Measurements from ENCODE around the gene AAMDC.
"Not testable (repeated sequence)": the region's sequence is repeated elsewhere in the genome, so short reads cannot be mapped to it uniquely, and the experiment has no call there.

AAMDC gene

GRCh38 chr11:77821349-77821851, 456 bp downstream of the AAMDC start:
- DNase-seq (ENCODE audit: low read depth) = no peak

DNA sequence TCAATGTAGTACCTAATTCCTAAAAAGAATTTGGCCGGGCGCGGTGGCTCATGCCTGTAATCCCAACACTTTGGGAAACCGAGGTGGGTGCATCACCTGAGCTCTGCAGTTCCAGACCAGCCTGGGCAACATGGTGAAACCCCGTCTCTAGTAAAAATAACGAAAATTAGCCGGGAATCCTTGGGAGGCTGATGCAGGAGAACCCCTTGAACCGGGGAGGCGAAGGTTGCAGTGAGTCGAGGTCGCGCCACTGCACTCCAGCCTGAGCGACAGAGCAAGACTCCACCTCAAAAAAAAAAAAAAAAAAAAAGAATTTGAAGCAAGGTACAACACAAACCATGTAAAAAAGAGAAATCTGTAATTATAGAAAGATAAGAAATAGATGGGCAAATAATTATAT, 1.2 kb downstream of the AAMDC start:
- DNase-seq (ENCODE audit: low read depth) = not testable (repeated sequence)

DNA sequence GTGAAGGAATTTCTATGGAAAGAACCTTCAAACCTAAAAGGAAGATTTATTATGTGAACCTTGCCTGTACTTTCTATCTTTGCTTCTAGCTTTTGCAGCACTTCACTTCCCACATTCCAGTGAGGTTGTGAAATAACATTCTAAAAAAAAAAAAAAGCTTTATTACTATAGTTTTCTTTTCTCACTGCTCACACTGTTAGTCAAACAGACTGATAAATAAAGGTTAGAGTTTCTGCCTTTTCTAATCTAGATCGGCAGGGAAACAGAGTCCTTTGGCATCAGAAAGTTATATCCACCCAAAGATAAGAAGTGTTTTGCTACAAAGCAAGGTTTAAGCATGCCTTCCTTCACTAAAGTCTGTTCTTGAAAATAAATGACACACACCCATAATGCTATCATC, 2.8 kb downstream of the AAMDC start:
- DNase-seq (ENCODE audit: low read depth) = no peak

- no peak for DNase-seq (ENCODE audit: low read depth)
Measured at GRCh38 chr11:77828926-77829325, 8.0 kb downstream of the AAMDC start.

- no peak for DNase-seq (ENCODE audit: low read depth)
Measured at GRCh38 chr11:77833302-77833701, 12.4 kb downstream of the AAMDC start.

GRCh38 chr11:77842441-77843121, 21.6 kb downstream of the AAMDC start:
- no peak for DNase-seq (ENCODE audit: low read depth)

GRCh38 chr11:77843700-77844099, 22.8 kb downstream of the AAMDC start:
- not testable (repeated sequence) for DNase-seq (ENCODE audit: low read depth)

GRCh38 chr11:77851503-77851902, 30.6 kb downstream of the AAMDC start:
- DNase-seq (ENCODE audit: low read depth) = no peak

DNA sequence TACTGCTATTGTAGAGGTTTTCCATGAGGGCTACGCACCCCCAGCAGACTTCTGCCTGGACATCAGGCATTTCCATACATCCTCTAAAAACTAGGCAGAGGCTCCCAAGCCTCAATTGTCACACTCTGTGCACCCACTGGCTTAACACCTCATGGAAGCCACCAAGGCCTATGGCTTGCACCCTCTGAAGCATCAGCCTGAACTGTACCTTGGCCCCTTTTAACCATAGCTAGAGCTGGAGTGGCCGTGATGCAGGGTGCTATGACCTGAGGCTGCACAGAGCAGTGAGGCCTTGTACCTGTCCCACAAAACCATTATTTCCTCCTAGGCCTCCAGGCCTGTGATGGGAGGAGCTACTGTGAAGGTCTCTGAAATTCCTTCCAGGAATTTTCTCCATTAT, 33.9 kb downstream of the AAMDC start:
- DNase-seq (ENCODE audit: low read depth) = no peak

- not testable (repeated sequence) for DNase-seq (ENCODE audit: low read depth)
Measured at GRCh38 chr11:77857906-77858457, 37.0 kb downstream of the AAMDC start.

DNA sequence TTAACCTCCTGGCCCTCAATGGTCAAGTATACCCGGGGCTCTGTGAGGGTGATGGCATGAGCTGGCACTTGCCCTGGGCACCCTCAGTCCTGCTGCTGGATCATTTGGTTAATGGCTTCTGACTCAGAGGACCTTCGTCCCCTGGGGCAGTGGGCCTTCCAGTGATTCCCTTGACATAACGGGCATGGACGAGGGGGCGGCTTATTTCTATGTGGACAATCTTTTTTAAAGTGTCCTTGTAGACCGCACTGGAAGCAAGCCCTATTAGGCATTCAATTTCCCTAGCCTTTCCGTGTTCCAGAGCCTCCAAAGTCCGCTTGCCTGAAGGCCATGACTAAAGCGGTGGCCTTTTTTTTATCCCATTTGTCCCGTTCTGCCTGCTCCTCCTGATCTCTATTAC, 40.5 kb downstream of the AAMDC start:
- not testable (repeated sequence) for DNase-seq (ENCODE audit: low read depth)

DNA sequence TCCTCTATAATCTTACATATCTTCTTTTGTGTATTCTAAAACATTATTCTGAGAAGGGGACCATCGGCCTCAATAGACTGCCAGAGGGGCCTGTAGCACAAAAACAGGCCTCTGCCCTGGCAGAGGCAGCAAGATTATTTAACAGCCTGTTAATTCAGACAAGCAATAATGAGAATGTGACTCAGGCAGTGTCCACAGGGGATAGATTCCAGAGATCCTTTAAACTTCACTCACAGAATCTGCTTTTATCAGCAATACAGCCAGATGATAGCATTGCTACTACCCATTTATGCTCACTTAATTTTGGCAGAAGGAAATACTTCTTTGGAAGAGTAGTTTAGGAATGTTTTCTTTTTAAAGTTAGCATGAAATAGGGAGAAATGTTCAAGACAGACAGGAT, 44.9 kb downstream of the AAMDC start:
- no peak for DNase-seq (ENCODE audit: low read depth)

- DNase-seq (ENCODE audit: low read depth) = no peak
Measured at GRCh38 chr11:77866336-77866735, 45.4 kb downstream of the AAMDC start.

GRCh38 chr11:77868744-77869143, 47.8 kb downstream of the AAMDC start:
- no peak for DNase-seq (ENCODE audit: low read depth)

- no peak for DNase-seq (ENCODE audit: low read depth)
Measured at GRCh38 chr11:77871855-77872254, 50.9 kb downstream of the AAMDC start.

GRCh38 chr11:77873345-77873744, 52.4 kb downstream of the AAMDC start:
- no peak for DNase-seq (ENCODE audit: low read depth)

DNA sequence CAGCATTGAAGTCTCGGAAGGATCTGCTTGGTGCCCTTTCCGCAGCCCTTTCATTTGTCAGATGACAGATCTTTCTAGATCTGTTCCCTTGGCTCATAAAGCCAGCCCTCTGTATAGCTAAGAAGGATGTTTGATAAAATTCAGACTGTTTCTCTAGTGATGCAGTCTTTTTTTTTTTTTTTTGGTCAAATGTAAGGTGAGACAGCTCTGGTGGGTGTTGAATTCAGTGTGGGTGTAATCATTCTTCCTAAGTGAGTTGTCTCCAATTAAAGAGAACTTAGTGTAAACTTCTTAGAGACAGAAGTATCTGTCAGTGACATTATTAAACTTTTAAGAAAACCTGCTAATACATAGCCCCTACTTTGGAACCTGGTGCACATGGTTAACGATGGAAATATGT, 53.3 kb downstream of the AAMDC start:
- no peak for DNase-seq (ENCODE audit: low read depth)

GRCh38 chr11:77876045-77876444, 55.1 kb downstream of the AAMDC start:
- no peak for DNase-seq (ENCODE audit: low read depth)

DNA sequence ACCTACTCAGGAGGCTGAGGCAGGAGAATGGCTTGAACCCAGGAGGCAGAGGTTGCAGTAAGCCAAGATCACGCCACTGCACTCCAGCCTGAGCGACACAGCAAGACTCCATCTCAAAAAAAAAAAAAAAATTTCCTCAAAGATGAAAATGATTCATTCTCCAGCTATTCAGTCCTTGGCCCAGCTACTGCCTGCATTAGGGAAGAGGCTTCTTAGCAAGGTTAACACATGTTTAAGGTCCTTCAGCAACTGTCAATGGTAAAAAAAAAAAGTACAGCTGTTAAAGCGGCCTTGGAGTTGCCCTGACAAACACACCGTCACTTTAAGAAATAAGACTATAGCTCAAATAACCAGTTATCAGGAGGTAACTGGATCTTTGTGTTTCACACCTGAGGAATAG, 57.3 kb downstream of the AAMDC start:
- not testable (repeated sequence) for DNase-seq (ENCODE audit: low read depth)

GRCh38 chr11:77879218-77879617, 58.3 kb downstream of the AAMDC start:
- DNase-seq (ENCODE audit: low read depth) = no peak

- no peak for DNase-seq (ENCODE audit: low read depth)
Measured at GRCh38 chr11:77882396-77882795, 61.5 kb downstream of the AAMDC start.

- no peak for DNase-seq (ENCODE audit: low read depth)
Measured at GRCh38 chr11:77883775-77884174, 62.8 kb downstream of the AAMDC start.

DNA sequence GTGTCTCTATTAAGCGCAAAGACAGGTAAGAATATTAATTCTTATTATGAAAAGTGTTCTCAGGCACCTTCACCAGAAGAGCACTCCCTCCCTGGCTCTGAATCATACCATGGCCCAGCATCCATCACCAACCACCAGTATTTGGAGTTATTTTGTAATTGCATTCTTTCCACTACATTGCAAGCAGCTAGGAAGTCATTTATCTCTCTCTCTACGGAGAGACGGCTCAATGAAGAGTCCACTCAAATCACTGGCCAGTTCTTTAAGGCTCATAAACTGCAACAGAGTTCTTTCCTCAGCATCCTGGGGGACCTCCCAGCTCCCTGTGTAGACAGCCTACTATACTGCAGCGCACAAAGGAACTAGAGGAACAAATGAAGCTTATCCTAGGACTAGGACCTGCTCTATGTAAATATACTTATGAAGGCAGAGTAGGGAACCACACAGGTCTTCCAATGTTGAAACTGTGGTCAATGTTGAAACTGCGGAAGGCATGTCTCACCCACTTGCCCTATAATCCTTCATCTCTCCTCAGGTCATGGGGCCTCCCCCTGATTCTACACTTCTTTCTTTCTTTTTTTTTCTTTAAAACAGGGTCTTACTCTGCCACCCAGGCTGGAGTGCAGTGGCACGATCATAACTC, 63.4 kb downstream of the AAMDC start:
- no peak for DNase-seq (ENCODE audit: low read depth)

DNA sequence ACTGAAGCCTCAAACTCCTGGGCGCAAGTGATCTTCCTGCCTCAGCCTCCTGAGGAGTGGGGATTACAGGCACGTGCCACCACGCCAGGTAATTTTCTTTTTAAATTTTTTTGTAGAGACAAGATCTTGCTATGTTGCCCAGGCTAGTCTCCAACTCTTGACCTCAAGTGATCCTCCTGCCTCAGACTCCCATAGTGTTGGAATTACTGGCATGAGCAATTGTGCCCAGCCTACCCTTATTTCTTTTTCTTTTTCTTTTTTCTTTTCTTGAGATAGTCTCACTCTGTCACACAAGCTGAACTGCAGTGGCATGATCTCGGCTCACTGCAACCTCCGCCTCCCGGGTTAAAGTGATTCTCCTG, 63.9 kb downstream of the AAMDC start:
- DNase-seq (ENCODE audit: low read depth) = no peak

All from stimulated activated CD8-positive, alpha-beta memory T cell treated with anti-CD3 and anti-CD28 coated beads, Interleukin-15, amount 100 ng/mL, for 24 hours (primary cell).